Kidney (tissue), 14 donors: ENCODE results near the gene IGF2BP3. TPM values are rescaled to one million over a fixed set of nuclear protein-coding genes. Genes with fewer than 3 reads are reported as not detected.

Experiments
- DNase-seq, 5 donors: peaks; one replicate each; pipeline ENCODE4 v3.0.0-alpha.2; 2013 to 2020
- FAIRE-seq: peaks from 2 replicates; lab custom pipeline; 2012; peaks lifted over from hg19 to GRCh38; lab: Jason Lieb, UNC
- H3K27ac ChIP-seq, 2 donors: one replicate each; pipeline ENCODE4 v1.7.0; 2013; ENCODE audit warnings: low read depth in 2 of 2, low read length in 2 of 2, inconsistent platforms in 1 of 2
- H3K27me3 ChIP-seq: one replicate; pipeline ENCODE4 v1.7.1; 2013; ENCODE audit warnings: low read length, inconsistent platforms; ENCODE audit not compliant: control insufficient read depth, insufficient read depth
- H3K36me3 ChIP-seq, 3 donors: one replicate each; pipeline versions ENCODE4 v1.7.0 to v1.7.1; 2013; ENCODE audit warnings: low read length in 3 of 3, control low read depth in 1 of 3, inconsistent platforms in 1 of 3; ENCODE audit not compliant: insufficient read depth in 3 of 3, control insufficient read depth in 2 of 3
- H3K4me1 ChIP-seq, 3 donors: one replicate each; pipeline versions ENCODE4 v1.7.0 to v1.7.1; 2013; ENCODE audit warnings: low read length in 3 of 3, inconsistent platforms in 1 of 3, low read depth in 1 of 3; ENCODE audit not compliant: control insufficient read depth in 2 of 3, insufficient read depth in 2 of 3
- H3K4me3 ChIP-seq, 3 donors: one replicate each; pipeline versions ENCODE4 v1.7.0 to v1.8.1; 2013; ENCODE audit warnings: low read length in 3 of 3, control low read depth in 1 of 3, inconsistent platforms in 1 of 3
- H3K9ac ChIP-seq, 3 donors: one replicate each; pipeline versions ENCODE4 v1.7.0 to v1.7.1; 2013; ENCODE audit warnings: low read length in 3 of 3, control low read depth in 1 of 3, inconsistent platforms in 1 of 3
- H3K9me3 ChIP-seq, 3 donors: one replicate each; pipeline versions ENCODE4 v1.7.0 to v1.7.1; 2013; ENCODE audit warnings: low read length in 3 of 3, control low read depth in 1 of 3, inconsistent platforms in 1 of 3; ENCODE audit not compliant: control insufficient read depth in 2 of 3, insufficient read depth in 1 of 3
- CTCF ChIP-seq: IDR thresholded peaks from 3 replicates; pipeline ENCODE4 v1.5.1; 2012; ENCODE audit warnings: mild to moderate bottlenecking, moderate library complexity, borderline replicate concordance; ENCODE audit not compliant: insufficient read depth; ENCODE audit errors: extremely low read depth
- intact Hi-C: fragments of 100-400 bp; cut with DNase I; formaldehyde crosslinking; loops from one replicate; pipeline ENCODE4 v1.11.1; 2022
- polyA plus RNA-seq: library from polyadenylated mRNA; stranded (reverse); fragments of 350-450 nt; fragmentation: Illumina TruSeq; extraction: RNeasy Lipid Tissue Mini Kit (QIAGEN cat#74804); gene quantifications from one replicate; pipeline ENCODE4 v1.2.3, GENCODE V29; 2014; ENCODE audit warnings: low read depth, low replicate concordance; ENCODE audit not compliant: insufficient read depth
- total RNA-seq: library from RNA; stranded (reverse); fragmentation: NEBNext Ultra II Directional; extraction: Animal tissue kit (Norgen Biotek cat#: 25700); gene quantifications from one replicate; pipeline ENCODE4 v1.2.1, GENCODE V29; 2021
- donor health status: control.
- donor health status: control.
- donor health status: control.
- donor health status: control.
- donor health status: control.
- donor health status: DM: yes; HTN: yes; CAD: no.
- donor health status: Normal renal cell carcinoma (clear cell type).

Gene IGF2BP3
- total and polyA plus RNA-seq, 2 donors from 2014 or later = 0.85 TPM; not detected in 1

DNA sequence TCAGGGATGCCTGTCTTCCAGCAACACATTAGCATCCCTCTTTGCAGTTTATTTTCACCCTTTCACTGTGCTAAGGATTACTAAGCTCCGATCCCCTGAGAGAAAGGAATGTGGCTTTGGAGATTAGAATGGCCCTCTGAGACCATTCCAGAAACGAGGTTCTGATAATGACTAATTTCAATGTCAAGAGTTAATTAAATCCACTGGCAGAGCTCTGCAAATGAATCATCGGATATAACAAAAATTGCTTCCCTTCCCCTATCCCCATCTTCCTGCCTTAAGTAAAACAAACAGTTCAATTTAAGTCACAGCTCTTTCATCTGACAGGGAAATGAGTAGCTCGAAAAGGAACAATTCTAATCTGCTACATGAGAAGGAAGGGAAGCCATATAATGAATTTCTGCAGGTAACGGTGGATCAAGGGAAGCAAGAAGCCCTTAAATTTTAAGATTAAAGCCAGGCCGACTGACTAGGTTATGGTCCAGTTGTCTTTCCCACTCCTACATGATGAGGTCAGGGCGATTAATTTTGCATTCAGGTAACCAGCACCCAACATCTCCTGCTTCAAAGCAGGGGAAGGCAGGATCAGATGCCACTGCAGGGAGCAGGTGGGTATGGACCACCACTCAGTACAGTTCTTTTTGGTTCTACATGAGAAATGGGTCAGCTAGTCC, 120.7 kb downstream of the IGF2BP3 start:
- Histone ChIP-seq H3K27ac (no peak overlapping the region), H3K4me3 (no peak overlapping the region), H3K9ac (no peak overlapping the region), H3K4me1 (no peaks in the 10 kb centered on the region), H3K36me3 (peaks cover 0 to 5% (median 0%) of the 10 kb centered on the region in 3 donors), H3K9me3 (no peaks in the 10 kb centered on the region), H3K27me3 (no peaks in the 10 kb centered on the region)
- DNase-seq = peak in 3 of 5 donors; percentile 17 to 50 (median 49)
- intact Hi-C loops = no loop called here
- no peak for FAIRE-seq
- TF ChIP-seq CTCF = no peak

DNA sequence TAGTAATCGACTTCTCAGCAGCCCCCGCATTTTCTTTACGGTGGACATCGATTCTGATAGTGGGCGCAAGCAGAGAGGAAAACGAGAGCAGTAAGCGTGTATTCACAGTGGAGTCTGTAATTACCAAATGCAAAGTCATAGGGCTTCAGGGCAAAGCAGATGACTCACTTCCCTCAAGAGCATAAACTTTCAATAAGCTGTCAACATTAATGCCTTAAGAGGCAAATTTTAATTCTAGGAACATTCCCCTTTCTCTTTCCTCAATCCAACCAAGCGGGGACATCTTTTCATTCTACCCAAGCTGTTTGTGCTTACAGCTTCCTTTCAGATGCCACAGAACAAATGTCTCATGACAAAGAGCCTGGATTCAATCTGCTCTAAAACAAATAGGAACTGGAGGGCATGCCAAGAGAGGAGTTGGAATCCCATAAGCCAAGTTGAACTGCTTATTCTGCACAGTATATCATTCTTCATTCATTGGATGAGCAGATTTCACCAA, 122.6 kb downstream of the IGF2BP3 start:
- peaks cover 0 to 5% (median 0%) of the 10 kb centered on the region in 3 donors for H3K36me3 ChIP-seq
- intact Hi-C loops = no loop called here
- H3K4me3 ChIP-seq = no peak overlapping the region
- TF ChIP-seq CTCF = no peak
- no peaks in the 10 kb centered on the region for H3K4me1 ChIP-seq
- no peak overlapping the region for H3K27ac ChIP-seq
- no peak for DNase-seq
- H3K9ac ChIP-seq = no peak overlapping the region
- H3K9me3 ChIP-seq = no peaks in the 10 kb centered on the region
- FAIRE-seq = no peak
- no peaks in the 10 kb centered on the region for H3K27me3 ChIP-seq

- H3K27ac ChIP-seq = no peak overlapping the region
These were observed 123.1 kb downstream of the IGF2BP3 start for GRCh38 chr7:23347033-23347681.

More at GRCh38 chr7:23347033-23347681, 123.1 kb downstream of the IGF2BP3 start:
- DNase-seq (no peak), FAIRE-seq (no peak)
- no peak overlapping the region for H3K4me3 ChIP-seq
- intact Hi-C loops = no loop called here
- H3K36me3 ChIP-seq = peaks cover 0 to 5% (median 0%) of the 10 kb centered on the region in 3 donors
- TF ChIP-seq CTCF = no peak
- no peaks in the 10 kb centered on the region for H3K9me3 ChIP-seq
- H3K4me1 ChIP-seq = no peaks in the 10 kb centered on the region
- H3K27me3 ChIP-seq = no peaks in the 10 kb centered on the region
- no peak overlapping the region for H3K9ac ChIP-seq
